Renal cortical epithelial cell (primary cell): ENCODE measurements around the gene PGGHG. TPM values are rescaled to one million over a fixed set of nuclear protein-coding genes. Genes with fewer than 3 reads are reported as not detected.
"Not testable (repeated sequence)": the region's sequence is repeated elsewhere in the genome, so short reads cannot be mapped to it uniquely, and the experiment has no call there.

Source experiments
- DNase-seq: peaks from one replicate; pipeline ENCODE4 v3.0.0-alpha.2; 2011; ENCODE audit warnings: low read depth
- total RNA-seq: library from RNA; depleted of rRNA; stranded (reverse); fragments of >200 nt; gene quantifications from 2 replicates; pipeline ENCODE4 v1.2.3, GENCODE V29; 2014

The PGGHG gene
- total RNA-seq, 1 donor from 2014 or later, result 8.8 TPM

GRCh38 chr11:330307-330693 is 41.4 kb downstream of the PGGHG start:
- DNase-seq, result no peak

- no peak for DNase-seq
Measured at GRCh38 chr11:330694-331357, 41.9 kb downstream of the PGGHG start.

GRCh38 chr11:331358-332060 is 42.6 kb downstream of the PGGHG start:
- DNase-seq, result no peak

- no peak for DNase-seq
Measured at GRCh38 chr11:332651-333480, 43.9 kb downstream of the PGGHG start.

- not testable (repeated sequence) for DNase-seq
Measured at GRCh38 chr11:333616-334263, 44.8 kb downstream of the PGGHG start.

- no peak for DNase-seq
Measured at GRCh38 chr11:334264-334994, 45.5 kb downstream of the PGGHG start.

GRCh38 chr11:335779-336658 is 47.1 kb downstream of the PGGHG start:
- no peak for DNase-seq

- DNase-seq, result no peak
Measured at GRCh38 chr11:336659-337198, 47.8 kb downstream of the PGGHG start.

- DNase-seq, result no peak
Measured at GRCh38 chr11:337711-338110, 48.8 kb downstream of the PGGHG start.

GRCh38 chr11:339963-340362 is 51.0 kb downstream of the PGGHG start:
- no peak for DNase-seq

- no peak for DNase-seq
Measured at GRCh38 chr11:340539-341512, 51.9 kb downstream of the PGGHG start.

GRCh38 chr11:342328-342727 is 53.4 kb downstream of the PGGHG start:
- DNase-seq, result no peak

- no peak for DNase-seq
Measured at GRCh38 chr11:344836-345578, 56.1 kb downstream of the PGGHG start.

Other genes starting within 250 kb of the PGGHG start
- 0.55 TPM in 1 of 2 replicates, not detected in the other for gene SCGB1C1, start 96.0 kb upstream of the PGGHG start, total RNA-seq
- 18.9 and 23.7 TPM in 2 replicates for gene BET1L, start 81.7 kb upstream of the PGGHG start, total RNA-seq
- gene RIC8A, start 81.4 kb upstream of the PGGHG start, total RNA-seq, result 144 and 162 TPM in 2 replicates
- gene SIRT3, start 52.8 kb upstream of the PGGHG start, total RNA-seq, result 4.3 and 10.0 TPM in 2 replicates
- gene PSMD13, start 52.1 kb upstream of the PGGHG start, total RNA-seq, result 74.2 and 172 TPM in 2 replicates
- not detected in 2 replicates for gene NLRP6, start 10.7 kb upstream of the PGGHG start, total RNA-seq
- gene IFITM5, start 10.4 kb downstream of the PGGHG start, total RNA-seq, result not detected in 2 replicates
- 13.5 and 126 TPM in 2 replicates for gene IFITM2, start 18.7 kb downstream of the PGGHG start, total RNA-seq
- gene IFITM1, start 24.9 kb downstream of the PGGHG start, total RNA-seq, result 7.6 and 53.5 TPM in 2 replicates
- 14.9 and 70.2 TPM in 2 replicates for gene IFITM3, start 31.7 kb downstream of the PGGHG start, total RNA-seq
- 4.0 and 4.5 TPM in 2 replicates for gene B4GALNT4, start 80.4 kb downstream of the PGGHG start, total RNA-seq
- gene PKP3, start 105.1 kb downstream of the PGGHG start, total RNA-seq, result 1.7 and 13.7 TPM in 2 replicates
- gene SIGIRR, start 125.9 kb downstream of the PGGHG start, total RNA-seq, result 5.4 and 41.5 TPM in 2 replicates
- gene ANO9, start 152.9 kb downstream of the PGGHG start, total RNA-seq, result 9.2 and 10.8 TPM in 2 replicates
- gene PTDSS2, start 161.2 kb downstream of the PGGHG start, total RNA-seq, result 25.9 and 40.7 TPM in 2 replicates
- 227 and 230 TPM in 2 replicates for gene RNH1, start 218.1 kb downstream of the PGGHG start, total RNA-seq
- gene HRAS, start 246.4 kb downstream of the PGGHG start, total RNA-seq, result 40.5 and 51.2 TPM in 2 replicates
- gene LRRC56, start 248.4 kb downstream of the PGGHG start, total RNA-seq, result 0.17 and 2.0 TPM in 2 replicates